ENCODE data around the gene MEF2D. TPM values are rescaled to one million over a fixed set of nuclear protein-coding genes. Genes with fewer than 3 reads are reported as not detected.

MEF2D gene
- 22.5 TPM for polyA plus RNA-seq (ENCODE audit: insufficient read length)
- long read RNA-seq, donor 1, partial matches to known transcripts, result 22 of 23 reads
- long read RNA-seq, donor 1, other reads (novel, unspliced or antisense), result 0 of 23 reads
- long read RNA-seq, donor 2, partial matches to known transcripts, result 10 of 10 reads
- long read RNA-seq, donor 2, other reads (novel, unspliced or antisense), result 0 of 10 reads
- long read RNA-seq, donor 3, partial matches to known transcripts, result 10 of 10 reads
- long read RNA-seq, donor 3, other reads (novel, unspliced or antisense), result 0 of 10 reads
- long read RNA-seq, donor 4, result 0 reads
- long read RNA-seq, donor 5, result 0 reads
- long read RNA-seq, donor 6, partial matches to known transcripts, result 6 of 6 reads
- long read RNA-seq, donor 6, other reads (novel, unspliced or antisense), result 0 of 6 reads
- long read RNA-seq, donor 7, partial matches to known transcripts, result 12 of 18 reads
- long read RNA-seq, donor 7, other reads (novel, unspliced or antisense), result 5 of 18 reads
- long read RNA-seq, donor 8, result 0 reads

DNA sequence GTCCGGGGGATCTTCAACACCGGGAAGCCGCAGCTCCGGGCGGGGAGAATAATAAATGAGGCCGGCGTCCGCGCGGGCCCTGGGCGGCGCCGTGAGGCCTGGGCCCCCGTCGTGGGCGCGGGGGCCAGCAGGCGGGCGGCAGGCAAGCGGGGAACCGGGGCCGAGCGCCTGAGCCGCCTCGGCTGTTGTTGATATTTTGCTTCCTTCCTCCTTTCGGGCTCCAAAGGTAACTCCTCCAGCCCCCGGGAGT lies at the start of gene MEF2D:
Gene MEF2D, minus strand, starts transcription at position 233 of the 250 bp plus-strand sequence. CDS start 17,483 bp downstream, outside the sequence.
- no peak for DNase-seq

DNA sequence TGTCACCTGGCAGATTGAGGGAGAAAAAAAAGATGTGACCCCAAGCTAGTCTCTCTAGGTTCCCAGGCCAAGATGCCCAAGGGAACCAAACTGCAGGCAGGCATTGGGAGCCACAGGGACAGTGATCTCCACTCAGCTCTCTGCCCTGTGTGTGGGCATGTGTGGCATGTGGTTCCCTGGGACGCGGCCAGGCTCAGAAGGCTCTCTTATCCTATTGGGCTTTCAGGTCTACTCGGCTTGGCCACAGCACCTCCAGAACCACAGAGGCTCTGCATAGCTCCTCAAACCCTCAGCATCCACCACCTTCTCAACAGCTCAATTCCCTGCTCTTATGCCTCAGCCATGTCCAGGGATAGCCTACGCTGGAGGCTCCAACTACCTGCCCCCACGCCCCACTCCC lies 49.8 kb upstream of the MEF2D start:
- no peak for DNase-seq

DNA sequence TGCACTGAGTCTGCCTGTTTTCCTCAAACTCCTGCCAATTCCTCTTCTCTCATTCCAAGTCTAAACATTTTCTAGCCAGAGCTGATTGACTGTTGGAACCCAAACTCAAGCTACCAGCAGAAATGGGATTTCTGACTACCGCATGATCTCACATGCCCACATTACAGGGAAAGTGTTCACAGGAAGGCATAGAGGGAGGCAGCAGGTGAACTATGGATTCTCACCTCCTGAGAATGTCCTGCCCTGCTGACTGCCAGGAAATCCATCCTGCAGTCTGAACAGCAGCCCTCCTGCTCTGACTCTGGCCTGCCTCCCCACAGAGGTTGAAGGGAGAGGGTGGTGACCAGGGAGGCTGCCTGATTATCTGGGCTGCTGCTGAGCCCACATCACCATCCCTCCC lies 49.3 kb upstream of the MEF2D start:
- DNase-seq, result no peak

DNA sequence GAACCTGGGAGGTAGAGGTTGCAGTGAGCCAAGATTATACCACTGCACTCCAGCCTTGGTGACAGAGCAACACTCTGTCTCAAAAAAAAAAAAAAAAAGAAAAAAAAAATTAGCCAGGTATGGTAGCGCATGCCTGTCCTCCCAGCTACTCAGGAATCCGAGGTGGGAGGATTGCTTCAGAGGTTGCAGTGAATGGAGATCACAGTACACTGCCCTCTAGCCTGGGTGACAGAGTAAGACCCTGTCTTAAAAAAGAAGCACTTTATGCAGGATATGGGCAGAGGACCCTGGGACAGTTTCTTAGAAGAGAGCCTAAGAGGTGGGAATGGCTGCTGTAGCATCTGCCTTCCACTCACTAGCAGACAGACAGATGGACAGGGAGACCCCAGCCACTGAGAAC lies 48.8 kb upstream of the MEF2D start:
- DNase-seq, result no peak

DNA sequence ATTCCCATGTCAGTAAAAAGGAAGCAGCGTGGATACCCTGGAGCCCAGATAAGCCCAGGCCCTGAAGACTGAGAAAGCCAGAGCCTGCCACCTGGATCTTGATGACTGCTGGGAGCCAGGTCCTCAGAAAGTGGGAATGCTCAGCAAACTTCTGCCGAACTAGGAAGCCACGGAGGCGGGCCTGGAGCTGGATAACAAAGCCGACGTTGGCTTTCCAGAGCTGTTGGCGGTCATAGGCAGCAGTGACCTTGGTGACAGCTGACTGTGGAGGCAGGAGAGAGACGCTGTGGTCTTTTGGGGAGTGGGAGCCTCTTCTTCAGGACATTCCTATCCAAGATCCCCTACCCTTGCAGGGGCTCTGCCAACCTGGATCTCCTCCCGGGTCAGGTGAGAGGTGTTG lies 47.4 kb upstream of the MEF2D start:
- DNase-seq, result no peak

DNA sequence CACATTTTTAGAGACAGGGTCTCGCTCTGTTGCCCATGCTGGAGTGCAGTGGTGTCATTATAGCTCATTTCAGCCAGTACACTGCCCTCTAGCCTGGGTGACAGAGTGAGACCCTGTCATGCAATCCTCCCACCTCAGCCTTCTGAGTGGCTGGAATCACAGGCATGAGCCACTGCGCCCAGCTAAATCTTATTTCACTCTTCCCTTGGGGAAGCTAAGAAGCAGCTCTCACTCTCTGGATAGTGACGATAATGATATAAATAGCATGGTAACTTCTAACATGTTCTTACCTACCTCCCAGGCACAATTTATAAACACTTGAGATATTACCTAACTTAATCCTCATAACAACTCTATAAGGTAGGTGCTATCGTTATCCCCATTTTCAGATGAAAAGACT lies 46.9 kb upstream of the MEF2D start:
- no peak for DNase-seq

DNA sequence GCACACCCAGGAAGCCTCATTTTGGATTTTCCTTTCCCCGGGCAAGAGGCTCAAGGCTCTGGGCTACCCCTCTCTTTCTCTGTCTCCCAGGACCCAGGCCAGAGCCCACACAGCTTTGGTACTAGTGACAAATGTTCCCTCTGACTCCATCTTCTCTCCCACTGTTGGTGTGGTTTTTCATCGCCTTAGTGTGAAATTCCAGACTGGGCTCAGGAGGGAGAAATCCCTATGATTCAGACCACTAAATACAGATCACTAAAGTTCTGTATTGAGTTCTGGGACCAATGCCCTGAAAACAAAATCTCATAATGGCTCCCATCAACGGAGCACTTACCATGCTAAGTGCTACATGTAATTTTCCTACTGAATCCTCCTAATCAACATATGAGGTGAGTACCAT lies 45.7 kb upstream of the MEF2D start:
- DNase-seq, result no peak

DNA sequence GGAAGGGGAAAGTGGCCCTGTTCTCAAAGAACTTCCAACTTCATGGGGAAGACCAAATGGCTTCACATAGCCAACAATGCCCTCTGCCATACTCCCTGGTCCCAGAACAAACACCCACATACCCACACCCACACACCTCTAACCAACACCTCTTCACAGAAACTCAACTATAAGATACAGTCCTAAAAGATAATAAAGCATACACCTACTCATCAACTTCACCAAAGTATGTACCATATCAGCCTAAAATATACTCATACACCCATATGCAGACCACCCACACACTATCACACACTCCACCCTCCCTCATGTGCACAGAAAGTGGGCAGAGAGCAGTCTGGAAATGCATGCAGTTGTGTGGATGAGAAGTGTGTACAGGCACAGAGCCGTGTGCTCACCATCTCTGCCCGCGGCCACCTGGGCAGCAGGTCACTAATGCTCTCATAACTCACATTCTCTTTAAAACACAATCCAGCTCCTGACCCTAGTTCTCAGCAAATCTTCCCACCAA lies 44.1 kb upstream of the MEF2D start:
- DNase-seq, result no peak

DNA sequence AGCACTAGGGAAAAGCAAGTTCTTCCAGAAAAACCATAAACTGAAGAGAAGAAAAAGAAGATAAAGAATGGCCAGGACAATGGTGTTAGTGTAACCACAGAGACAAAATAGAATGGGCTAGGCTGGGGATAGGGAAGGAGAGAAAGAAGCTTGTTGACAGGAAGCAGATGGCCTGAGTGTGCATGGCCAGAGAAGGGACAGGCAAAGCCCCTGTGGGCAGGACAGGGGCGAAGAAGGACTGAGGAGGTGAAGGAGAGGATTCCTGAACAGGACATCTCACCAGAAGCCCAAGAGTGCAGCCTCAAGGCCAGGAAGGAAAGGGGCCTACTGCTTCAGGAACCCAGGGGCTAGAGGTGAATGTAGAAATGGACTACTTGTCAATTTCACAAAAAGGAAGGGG lies 42.5 kb upstream of the MEF2D start:
- no peak for DNase-seq

DNA sequence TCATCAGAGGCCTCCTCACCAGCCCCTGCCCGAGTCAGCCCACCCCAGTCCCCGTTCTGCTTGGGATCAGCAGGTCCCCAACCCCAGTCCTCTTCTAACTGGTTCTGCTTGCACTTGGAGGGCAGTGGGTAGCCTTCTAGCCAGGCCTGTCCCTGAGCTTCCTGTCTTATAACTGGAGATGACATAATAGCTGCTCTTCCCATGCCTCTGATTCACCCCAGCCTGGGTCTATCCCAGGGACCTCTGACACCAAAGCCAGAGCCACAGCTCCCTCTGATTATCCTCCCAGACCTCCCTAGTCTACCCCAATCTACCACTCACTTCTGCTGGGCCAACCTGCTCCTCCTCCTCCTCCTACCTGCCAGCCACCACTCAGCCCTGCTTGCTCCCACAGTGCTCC lies 40.4 kb upstream of the MEF2D start:
- no peak for DNase-seq

DNA sequence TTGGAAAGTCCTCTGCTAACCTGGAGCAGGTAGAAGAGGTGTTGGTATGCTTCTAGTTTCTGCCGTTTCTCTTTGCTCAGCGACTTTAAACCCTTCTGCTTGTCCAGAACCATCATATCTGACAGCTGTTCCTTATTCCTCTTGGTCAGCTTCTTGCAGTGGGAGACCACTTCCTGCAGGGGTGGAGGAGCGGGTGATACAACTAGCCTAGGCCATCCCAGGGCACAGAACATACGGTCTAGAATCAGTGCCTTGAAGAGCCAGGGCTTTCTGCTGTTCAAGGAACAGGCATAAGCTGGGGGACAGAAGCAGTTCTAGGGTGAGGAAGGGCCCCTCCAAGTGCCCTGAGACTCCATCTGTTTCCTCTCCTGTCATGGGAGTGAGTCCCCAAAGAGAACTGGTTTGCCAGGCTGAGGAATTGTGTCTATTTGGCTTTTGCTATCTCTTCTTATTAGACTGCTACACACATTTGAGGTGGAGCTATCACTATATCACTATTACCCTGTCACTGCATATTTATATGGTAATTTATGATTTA lies 39.3 kb upstream of the MEF2D start:
- DNase-seq, result no peak

DNA sequence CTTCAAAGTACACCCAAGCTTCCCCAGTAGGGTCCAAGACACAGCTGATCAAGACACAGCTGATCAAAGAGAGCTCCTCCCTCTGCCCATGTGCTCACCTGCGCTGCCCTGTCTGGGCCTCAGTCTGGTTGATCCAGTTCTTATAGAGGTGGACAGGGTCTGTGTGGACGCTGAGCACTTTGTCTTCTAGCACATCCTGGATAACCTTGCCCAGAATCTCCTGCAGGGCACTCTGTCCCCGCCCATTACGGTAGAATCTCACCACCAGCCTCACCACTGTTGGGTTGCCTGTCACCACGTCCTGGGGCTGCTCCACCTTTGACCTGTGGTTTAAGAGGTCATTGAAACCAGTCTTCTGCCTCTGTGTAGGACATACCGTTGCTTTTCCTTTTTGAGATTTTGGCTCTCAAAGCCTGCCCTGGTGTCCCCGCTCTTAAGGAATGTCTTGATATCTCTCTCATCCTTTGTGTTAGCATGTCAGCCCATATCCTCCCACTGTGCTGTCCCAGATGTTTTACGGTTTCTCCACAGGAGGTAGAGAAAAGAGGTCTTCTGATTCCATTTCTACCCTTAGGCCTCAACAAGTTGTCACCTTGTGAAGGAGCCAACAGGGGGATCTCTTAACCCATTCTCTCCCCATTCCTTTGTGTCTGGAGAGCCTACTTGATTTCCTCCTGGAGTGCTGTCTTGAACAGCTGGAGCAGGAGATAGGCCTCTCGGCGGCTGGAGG lies 38.3 kb upstream of the MEF2D start:
- DNase-seq, result no peak

DNA sequence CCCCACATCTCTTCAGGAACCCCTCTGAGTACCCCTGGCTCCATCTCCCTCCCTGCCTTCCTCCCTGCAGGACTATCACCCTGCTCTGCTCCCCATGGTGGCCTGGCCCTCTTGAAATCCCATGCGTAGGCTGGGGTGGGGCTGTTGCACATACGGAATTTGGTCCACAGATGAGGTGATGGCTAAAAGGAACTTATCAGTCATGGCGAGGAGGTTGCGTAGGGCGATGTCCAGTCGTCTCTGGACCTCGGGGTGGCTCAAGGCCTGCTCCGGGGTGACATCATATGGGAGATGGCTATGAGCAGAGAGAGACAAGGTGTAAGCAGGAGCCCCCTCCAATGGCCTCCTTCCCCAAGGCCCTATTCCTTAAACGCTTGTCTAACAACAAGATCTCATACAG lies 36.5 kb upstream of the MEF2D start:
- DNase-seq, result no peak

DNA sequence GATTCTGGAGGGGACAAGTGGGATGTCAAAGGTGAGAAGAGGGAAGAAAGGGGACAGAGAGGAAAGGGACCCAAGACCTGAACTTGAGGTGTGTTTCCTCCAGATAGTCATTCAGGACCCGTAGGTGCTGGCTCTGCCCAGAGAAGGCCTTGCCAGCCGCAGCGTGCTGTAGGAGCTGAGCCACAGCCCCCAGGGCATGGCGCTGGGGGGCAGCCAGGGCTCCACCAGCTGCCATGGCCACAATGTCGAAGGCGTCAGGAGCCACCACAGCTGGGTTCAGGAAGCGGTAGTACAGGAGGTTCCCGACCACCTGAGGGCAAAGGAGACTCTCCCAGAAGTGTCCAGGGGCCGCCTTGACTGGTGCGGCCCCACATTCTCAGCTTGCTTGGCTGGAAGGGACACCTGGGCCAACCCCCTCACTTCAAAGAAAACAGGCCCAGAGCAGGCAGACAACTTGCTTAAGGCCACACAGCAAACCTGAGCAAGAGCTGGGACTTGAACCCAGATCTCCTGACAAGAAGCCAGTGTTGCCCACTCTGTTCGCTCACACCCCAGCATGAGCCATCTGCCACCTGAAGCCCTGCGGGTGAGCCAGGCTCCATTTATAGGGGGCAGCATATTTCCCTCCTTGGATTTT lies 34.0 kb upstream of the MEF2D start:
- DNase-seq, result no peak

DNA sequence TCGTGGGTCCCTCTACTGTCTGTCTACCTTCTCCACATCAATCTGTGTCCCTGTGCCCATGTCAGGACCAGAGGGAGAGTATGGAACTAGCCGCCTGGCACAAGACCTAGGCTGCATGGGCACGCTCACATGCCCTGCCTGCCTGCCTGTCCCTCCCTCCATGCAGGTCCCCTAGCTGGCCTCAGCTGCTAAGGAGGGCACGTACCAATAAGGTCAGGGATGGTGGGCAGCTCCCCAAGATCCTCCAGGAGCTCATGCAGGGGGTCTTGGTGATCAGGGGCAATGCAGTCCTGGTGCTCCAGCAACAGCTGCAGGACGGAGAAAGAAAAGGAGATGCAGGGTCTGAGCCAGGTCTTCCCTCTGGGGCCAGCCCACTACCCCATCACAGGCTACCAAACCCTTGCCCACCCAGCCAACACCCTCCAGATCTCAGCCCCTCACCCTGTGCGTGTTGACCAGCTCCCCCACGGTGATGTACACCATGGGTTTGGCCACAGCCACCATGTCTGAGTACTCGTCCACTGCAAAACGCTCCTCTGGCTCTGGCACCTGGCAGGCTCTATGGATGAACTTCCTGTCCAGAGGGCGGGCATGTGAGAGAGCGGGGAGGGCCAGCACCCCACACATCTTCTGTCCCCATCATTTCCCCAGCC lies 33.1 kb upstream of the MEF2D start:
- DNase-seq, result no peak

DNA sequence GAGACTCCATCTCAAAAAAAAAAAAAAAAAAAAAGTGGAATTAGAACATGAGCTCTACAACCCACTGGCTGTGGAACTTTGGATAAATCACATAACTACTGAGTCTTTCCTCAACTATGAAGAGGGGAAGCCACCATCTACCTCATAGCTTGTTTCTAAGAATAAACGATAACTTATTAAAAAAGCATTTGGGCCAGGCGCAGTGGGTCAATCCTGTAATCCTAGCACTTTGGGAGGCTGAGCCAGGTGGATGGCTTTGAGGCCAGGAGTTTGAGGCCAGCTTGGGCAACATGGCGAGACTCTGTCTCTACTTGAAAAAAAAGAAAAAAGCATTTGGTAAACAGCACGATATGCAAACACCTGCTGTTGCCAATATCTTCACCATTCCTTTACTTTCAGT lies 31.8 kb upstream of the MEF2D start:
- DNase-seq, result no peak

DNA sequence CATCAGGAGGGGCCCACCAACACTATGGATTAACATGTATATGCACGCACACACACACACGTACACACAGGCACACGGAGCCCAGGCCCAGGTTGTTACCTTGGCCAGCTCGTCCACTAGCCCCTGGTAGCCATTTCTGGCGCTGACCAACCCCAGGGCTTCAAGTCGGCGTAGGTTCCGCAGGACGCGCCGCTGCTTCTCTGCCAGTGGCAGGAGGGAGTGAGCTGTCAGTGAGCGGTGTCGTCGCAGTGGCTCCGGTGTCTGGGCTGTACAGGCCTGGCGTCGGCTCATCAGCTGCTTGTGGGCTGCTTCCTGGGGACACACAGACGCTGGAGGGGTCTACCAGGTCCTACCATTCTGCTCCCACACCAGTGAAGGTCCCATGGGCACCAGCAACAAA lies 29.4 kb upstream of the MEF2D start:
- DNase-seq, result no peak

DNA sequence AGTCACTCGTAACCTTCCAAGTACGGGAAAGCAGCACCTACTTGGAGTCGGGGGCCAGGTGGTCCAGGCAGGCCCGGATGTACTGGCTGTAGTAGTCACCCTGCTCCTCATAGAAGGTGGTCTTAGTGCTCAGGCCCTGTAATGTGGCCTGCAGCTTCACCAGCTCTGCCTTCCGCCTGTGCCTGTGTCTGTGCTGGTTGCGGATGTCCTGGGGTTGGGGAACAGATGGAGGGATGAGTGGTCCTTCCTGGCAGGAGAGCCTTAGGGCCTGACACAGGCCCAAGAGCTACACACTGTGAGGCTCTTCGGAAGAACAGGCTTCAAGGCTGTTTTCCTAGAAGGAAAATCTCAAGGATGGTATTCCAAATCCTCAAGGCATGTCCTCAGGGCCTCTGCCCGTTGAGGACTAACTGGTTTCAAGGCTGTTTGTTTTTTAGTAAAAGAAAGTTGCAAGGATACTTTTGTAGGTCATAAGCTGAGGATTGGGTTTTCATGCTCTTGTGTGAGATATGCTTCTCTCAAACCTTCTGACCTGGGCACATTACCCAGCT lies 28.4 kb upstream of the MEF2D start:
- DNase-seq, result no peak

DNA sequence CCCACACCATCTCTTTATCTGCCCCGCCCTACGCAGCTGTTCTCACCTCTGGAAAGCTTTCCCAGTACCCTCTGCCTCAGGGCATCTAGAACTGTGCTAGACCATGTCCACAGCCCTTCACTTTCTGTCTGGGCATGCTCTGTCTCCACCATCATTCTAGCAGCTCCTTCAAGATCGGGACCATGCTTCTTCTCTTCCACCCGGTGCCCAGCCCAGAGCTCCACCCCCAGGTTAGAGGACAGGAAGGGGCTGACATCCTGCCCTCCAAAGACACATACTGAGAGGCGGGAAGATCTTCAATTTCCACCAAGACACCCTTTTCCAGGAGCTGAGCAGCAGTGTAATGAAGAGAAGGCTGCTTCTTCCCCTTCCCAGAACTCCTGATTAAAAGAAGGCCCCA lies 27.7 kb upstream of the MEF2D start:
- no peak for DNase-seq

DNA sequence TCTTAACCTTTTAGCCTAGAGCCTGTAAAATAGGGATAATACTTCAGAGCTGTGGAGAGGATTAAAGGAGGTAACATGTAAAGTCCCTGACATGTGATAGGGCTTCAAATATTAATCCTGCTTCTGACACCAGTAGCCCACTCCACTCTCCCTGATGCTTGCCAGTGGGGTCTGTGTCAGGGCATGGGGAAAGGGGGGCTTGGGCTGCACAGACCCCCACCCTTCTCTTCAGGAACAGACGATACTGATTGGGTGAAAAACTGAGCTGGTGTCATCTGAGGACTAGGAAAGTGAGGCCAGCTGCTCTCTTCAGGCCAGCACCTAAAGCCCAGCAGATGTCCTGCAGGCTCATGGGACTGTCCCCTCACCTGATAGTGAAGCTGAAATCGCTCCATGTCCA lies 27.0 kb upstream of the MEF2D start:
- DNase-seq, result no peak

DNA sequence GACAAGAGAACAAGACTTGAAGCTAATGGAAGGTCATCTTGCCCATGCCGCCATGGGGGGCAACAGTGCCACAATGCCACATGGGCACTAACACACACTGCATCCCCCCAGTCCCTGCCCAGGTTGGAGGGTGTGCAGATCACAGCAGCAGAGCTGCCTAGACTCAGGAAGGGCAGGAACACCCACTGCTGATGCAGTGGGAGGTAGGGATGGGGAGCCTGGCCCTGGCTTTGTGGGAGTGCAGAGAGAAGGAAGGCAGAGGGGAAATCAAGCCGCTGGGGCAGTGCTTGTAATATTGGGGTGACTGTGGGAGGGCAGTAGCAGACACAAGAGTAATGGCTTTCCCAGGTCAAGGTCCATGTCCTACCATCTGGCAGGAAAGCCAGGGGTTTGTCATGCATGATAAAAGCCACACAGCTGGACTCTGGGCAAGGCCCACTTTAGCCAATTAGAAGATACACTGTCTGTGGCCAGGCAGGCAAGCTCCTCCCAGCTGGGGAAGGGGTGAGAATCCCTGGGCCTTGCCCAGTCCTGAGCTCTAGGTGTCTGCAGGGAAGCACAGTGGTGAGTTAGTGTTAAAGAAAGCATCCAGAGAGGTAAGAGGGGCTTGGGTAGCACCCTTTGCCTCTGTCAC lies 25.4 kb upstream of the MEF2D start:
- no peak for DNase-seq

All from left kidney (tissue), 8 donors.